ENCODE results near the gene ANKRD44.

ANKRD44 gene

GRCh38 chr2:197137826-197138477, 172.6 kb downstream of the ANKRD44 start:
- DNase-seq: no peak

- no peak for DNase-seq
Measured at GRCh38 chr2:197137231-197137630, 173.3 kb downstream of the ANKRD44 start.

GRCh38 chr2:197136452-197136851, 174.1 kb downstream of the ANKRD44 start:
- no peak for DNase-seq

- no peak for DNase-seq
Measured at GRCh38 chr2:197135806-197136205, 174.8 kb downstream of the ANKRD44 start.

GRCh38 chr2:197134206-197134605, 176.4 kb downstream of the ANKRD44 start:
- DNase-seq: no peak

GRCh38 chr2:197131558-197131855, 179.1 kb downstream of the ANKRD44 start:
- no peak for DNase-seq

- DNase-seq: no peak
Measured at GRCh38 chr2:197130318-197130717, 180.3 kb downstream of the ANKRD44 start.

GRCh38 chr2:197128897-197129296, 181.7 kb downstream of the ANKRD44 start:
- no peak for DNase-seq

- DNase-seq: no peak
Measured at GRCh38 chr2:197128126-197128525, 182.5 kb downstream of the ANKRD44 start.

GRCh38 chr2:197126630-197127352, 183.8 kb downstream of the ANKRD44 start:
- DNase-seq: no peak

GRCh38 chr2:197124639-197125390, 185.8 kb downstream of the ANKRD44 start:
- DNase-seq: no peak

- DNase-seq: no peak
Measured at GRCh38 chr2:197122821-197123220, 187.8 kb downstream of the ANKRD44 start.

GRCh38 chr2:197121756-197122385, 188.7 kb downstream of the ANKRD44 start:
- DNase-seq: no peak

- DNase-seq: no peak
Measured at GRCh38 chr2:197121255-197121654, 189.3 kb downstream of the ANKRD44 start.

GRCh38 chr2:197116306-197116879, 194.2 kb downstream of the ANKRD44 start:
- no peak for DNase-seq

GRCh38 chr2:197115325-197115724, 195.3 kb downstream of the ANKRD44 start:
- no peak for DNase-seq

- no peak for DNase-seq
Measured at GRCh38 chr2:197113275-197113711, 197.3 kb downstream of the ANKRD44 start.

- DNase-seq: no peak
Measured at GRCh38 chr2:197109326-197109725, 201.3 kb downstream of the ANKRD44 start.

- DNase-seq: no peak
Measured at GRCh38 chr2:197108758-197109157, 201.8 kb downstream of the ANKRD44 start.

GRCh38 chr2:197107291-197108269, 203.0 kb downstream of the ANKRD44 start:
- no peak for DNase-seq

- DNase-seq: no peak
Measured at GRCh38 chr2:197103363-197103762, 207.2 kb downstream of the ANKRD44 start.

- DNase-seq: no peak
Measured at GRCh38 chr2:197102231-197102630, 208.3 kb downstream of the ANKRD44 start.
